Adipose tissue (tissue), 3 donors: Measurements from ENCODE around the gene VSIR. TPM values are rescaled to one million over a fixed set of nuclear protein-coding genes. Genes with fewer than 3 reads are reported as not detected.

Experiments
- polyA plus RNA-seq, 3 donors: library from polyadenylated mRNA; stranded (reverse); fragments of 200-250 nt; gene quantifications; one replicate each; pipeline ENCODE4 v1.2.3, GENCODE V29; 2013
- donor health status: healthy with polysubstance abuse.
- donor health status: Bipolar disorder and iron deficiency.
- donor health status: healthy.

The VSIR gene
- polyA plus RNA-seq, 3 donors = 18.7 to 87.3 (median 40.3) TPM

Other genes starting within 250 kb of the VSIR start
- under 1 TPM; 0.03 to 0.22 (median 0.19) TPM for gene C10orf105, start 53.7 kb downstream of the VSIR start, polyA plus RNA-seq
- 100 to 1,000 TPM; 323 to 822 (median 464) TPM for gene PSAP, start 77.7 kb upstream of the VSIR start, polyA plus RNA-seq
- gene CHST3, start 190.9 kb upstream of the VSIR start, polyA plus RNA-seq = 10 to 100 TPM in 1 of 3 donors, 1 to 10 TPM in 2; 2.6 to 21.8 (median 6.3) TPM